MM.1S (cell line): Measurements from ENCODE around the gene RHOBTB1.

Experiments used
- CTCF ChIP-seq: fragments of 300-600 bp; sonication (generic); IDR thresholded peaks from 2 replicates; pipeline ENCODE4 v1.5.1; 2016; ENCODE audit warnings: antibody characterized with exemption, low read length, mixed read lengths
- EZH2 ChIP-seq: fragments of 300-600 bp; sonication (generic); optimal IDR thresholded peaks from 2 replicates; pipeline ENCODE3; 2017; ENCODE audit warnings: low read depth, mild to moderate bottlenecking, antibody characterized with exemption, low read length, mixed read lengths
- EZH2phosphoT487 ChIP-seq: fragments of 300-600 bp; sonication (generic); IDR thresholded peaks from 2 replicates; pipeline ENCODE4 v1.6.1; 2018; ENCODE audit warnings: antibody characterized with exemption, low read length

GRCh38 chr10:60952067-60952845 is 8.3 kb upstream of the RHOBTB1 start:
- TF ChIP-seq CTCF (no peak), EZH2 (no peak), EZH2phosphoT487 (no peak)
